ENCODE results near the gene UBXN10.

The UBXN10 gene

GRCh38 chr1:20190256-20191160 lies 4.6 kb downstream of the UBXN10 start:
- Histone ChIP-seq H3K4me1 (ENCODE audit: low read depth, poor library complexity, severe bottlenecking) (no peaks in the 10 kb centered on the region), H3K79me2 (ENCODE audit: insufficient read depth, low read depth) (no peaks in the 10 kb centered on the region), H3K27ac (no peak overlapping the region), H2AFZ (ENCODE audit: low read depth) (no peak overlapping the region), H3K4me3 (IDR thresholded peaks at IDR 0.05; ENCODE audit: insufficient read depth, low read depth, low read length) (no peak overlapping the region), H3K9ac (no peak overlapping the region), H3K27me3 (ENCODE audit: insufficient read depth, low read depth) (peaks cover 61% of the 10 kb centered on the region), H3K4me2 (no peak overlapping the region), H3K36me3 (ENCODE audit: insufficient read depth) (no peaks in the 10 kb centered on the region), H4K20me1 (ENCODE audit: insufficient read depth) (no peaks in the 10 kb centered on the region)
- no peak for TF ChIP-seq CTCF (conservative IDR thresholded peaks at IDR 0.05; ENCODE audit: low read depth, low read length)

GRCh38 chr1:20191266-20191825 lies 5.5 kb downstream of the UBXN10 start:
- Histone ChIP-seq H3K9ac (no peak overlapping the region), H3K27me3 (ENCODE audit: insufficient read depth, low read depth) (peaks cover 59% of the 10 kb centered on the region; the same call in 1 of the 2 replicates), H3K4me2 (no peak overlapping the region), H4K20me1 (ENCODE audit: insufficient read depth) (no peaks in the 10 kb centered on the region), H2AFZ (ENCODE audit: low read depth) (no peak overlapping the region), H3K4me1 (ENCODE audit: low read depth, poor library complexity, severe bottlenecking) (no peaks in the 10 kb centered on the region), H3K4me3 (IDR thresholded peaks at IDR 0.05; ENCODE audit: insufficient read depth, low read depth, low read length) (no peak overlapping the region), H3K36me3 (ENCODE audit: insufficient read depth) (no peaks in the 10 kb centered on the region), H3K79me2 (ENCODE audit: insufficient read depth, low read depth) (no peaks in the 10 kb centered on the region), H3K27ac (no peak overlapping the region)
- TF ChIP-seq CTCF (conservative IDR thresholded peaks at IDR 0.05; ENCODE audit: low read depth, low read length), result no peak

GRCh38 chr1:20192364-20192763 lies 6.5 kb downstream of the UBXN10 start:
- H3K4me3 ChIP-seq (IDR thresholded peaks at IDR 0.05; ENCODE audit: insufficient read depth, low read depth, low read length), result no peak overlapping the region
- no peaks in the 10 kb centered on the region for H3K79me2 ChIP-seq (ENCODE audit: insufficient read depth, low read depth)
- H3K4me1 ChIP-seq (ENCODE audit: low read depth, poor library complexity, severe bottlenecking), result no peaks in the 10 kb centered on the region
- no peak overlapping the region for H3K9ac ChIP-seq
- no peaks in the 10 kb centered on the region for H3K36me3 ChIP-seq (ENCODE audit: insufficient read depth)
- no peak for TF ChIP-seq CTCF (conservative IDR thresholded peaks at IDR 0.05; ENCODE audit: low read depth, low read length)
- no peaks in the 10 kb centered on the region for H4K20me1 ChIP-seq (ENCODE audit: insufficient read depth)
- no peak overlapping the region for H2AFZ ChIP-seq (ENCODE audit: low read depth)
- no peak overlapping the region for H3K4me2 ChIP-seq
- peaks cover 50% of the 10 kb centered on the region; the same call in 1 of the 2 replicates for H3K27me3 ChIP-seq (ENCODE audit: insufficient read depth, low read depth)
- no peak overlapping the region for H3K27ac ChIP-seq

- Histone ChIP-seq H3K4me1 (ENCODE audit: low read depth, poor library complexity, severe bottlenecking) (no peaks in the 10 kb centered on the region), H3K27ac (no peak overlapping the region)
- no peak for TF ChIP-seq CTCF (conservative IDR thresholded peaks at IDR 0.05; ENCODE audit: low read depth, low read length)
Measured at GRCh38 chr1:20192871-20193411, 7.0 kb downstream of the UBXN10 start.

More at GRCh38 chr1:20192871-20193411, 7.0 kb downstream of the UBXN10 start:
- no peaks in the 10 kb centered on the region for H3K36me3 ChIP-seq (ENCODE audit: insufficient read depth)
- no peak overlapping the region for H3K9ac ChIP-seq
- no peaks in the 10 kb centered on the region for H3K79me2 ChIP-seq (ENCODE audit: insufficient read depth, low read depth)
- H3K4me2 ChIP-seq, result no peak overlapping the region
- H4K20me1 ChIP-seq (ENCODE audit: insufficient read depth), result no peaks in the 10 kb centered on the region
- H2AFZ ChIP-seq (ENCODE audit: low read depth), result no peak overlapping the region
- H3K27me3 ChIP-seq (ENCODE audit: insufficient read depth, low read depth), result peaks cover 47% of the 10 kb centered on the region; the same call in 1 of the 2 replicates
- H3K4me3 ChIP-seq (IDR thresholded peaks at IDR 0.05; ENCODE audit: insufficient read depth, low read depth, low read length), result no peak overlapping the region
